HEK293 (cell line): ENCODE measurements around the gene FOXP4.

Source experiments
- CTCF ChIA-PET: fragments of 350-600 bp; formaldehyde crosslinking; extraction: SDS; loops from one replicate; lab custom pipeline; 2021; ENCODE audit warnings: antibody characterized with exemption; lab: Yijun Ruan, JAX
- POLR2A ChIA-PET: fragments of 300-600 bp; formaldehyde crosslinking; extraction: SDS; loops from one replicate; lab custom pipeline; 2020; ENCODE audit warnings: antibody characterized with exemption, inconsistent platforms; lab: Yijun Ruan, JAX
- H3K27ac ChIP-seq: fragments of 200-500 bp; sonication (Bioruptor generic); 2 replicates; pipeline ENCODE4 v1.5.1; 2014; ENCODE audit warnings: low read depth, low read length, control low read depth, inconsistent platforms; ENCODE audit errors: extremely low read depth
- H3K36me3 ChIP-seq, 2 experiments: fragments of 200-500 bp in 1 of 2; sonication (Bioruptor generic) in 1 of 2; 1 replicate in 1 of 2; 2 replicates in 1 of 2; pipeline ENCODE4 v1.5.1; 2014 to 2017; ENCODE audit warnings: inconsistent platforms in 2 of 2, low read length in 2 of 2; ENCODE audit not compliant: control insufficient read depth in 2 of 2, insufficient read depth in 1 of 2
- H3K4me1 ChIP-seq: fragments of 200-500 bp; sonication (Bioruptor generic); 2 replicates; pipeline ENCODE4 v1.5.1; 2014; ENCODE audit warnings: mild to moderate bottlenecking, low read length, inconsistent platforms; ENCODE audit not compliant: control insufficient read depth, insufficient read depth
- H3K4me3 ChIP-seq: 2 replicates; pipeline ENCODE4 v1.5.1; 2011; ENCODE audit warnings: low read depth, mild to moderate bottlenecking, control low read depth, low read length, moderate library complexity
- H3K9me3 ChIP-seq: fragments of 200-500 bp; sonication (Bioruptor generic); 2 replicates; pipeline ENCODE4 v1.5.1; 2014; ENCODE audit warnings: low read depth, low read length, inconsistent platforms; ENCODE audit not compliant: control insufficient read depth, insufficient read depth
- AEBP2 ChIP-seq: fragments of 450-650 bp; formaldehyde crosslinking; IDR thresholded peaks from 2 replicates; pipeline ENCODE4 v1.5.1; 2016; ENCODE audit warnings: missing biosample characterization, missing genetic modification characterization, borderline replicate concordance
- BCL11A ChIP-seq: fragments of 450-650 bp; formaldehyde crosslinking; IDR thresholded peaks from 2 replicates; pipeline ENCODE4 v1.5.1; 2016; ENCODE audit warnings: low read depth, missing biosample characterization, missing genetic modification characterization
- KLF1 ChIP-seq: fragments of 450-650 bp; formaldehyde crosslinking; IDR thresholded peaks from 2 replicates; pipeline ENCODE4 v1.5.1; 2016; ENCODE audit warnings: missing biosample characterization, missing genetic modification characterization
- PBX3 ChIP-seq: sonication (generic); formaldehyde crosslinking; IDR thresholded peaks from 2 replicates; pipeline ENCODE4 v1.8.1; 2022; ENCODE audit warnings: mild to moderate bottlenecking, moderate library complexity, missing genetic modification reagents
- PRDM1 ChIP-seq: fragments of 450-650 bp; formaldehyde crosslinking; IDR thresholded peaks from 2 replicates; pipeline ENCODE4; 2016; ENCODE audit warnings: missing biosample characterization, missing genetic modification characterization
- ZBTB10 ChIP-seq: fragments of 450-650 bp; formaldehyde crosslinking; IDR thresholded peaks from 2 replicates; pipeline ENCODE4 v1.5.1; 2016; ENCODE audit warnings: missing biosample characterization, missing genetic modification characterization
- ZBTB17 ChIP-seq: fragments of 450-650 bp; formaldehyde crosslinking; IDR thresholded peaks from 2 replicates; pipeline ENCODE4 v1.5.1; 2016; ENCODE audit warnings: missing biosample characterization, missing genetic modification characterization
- ZBTB8A ChIP-seq: fragments of 450-650 bp; formaldehyde crosslinking; IDR thresholded peaks from 2 replicates; pipeline ENCODE4 v1.5.1; 2016; ENCODE audit warnings: missing biosample characterization, missing genetic modification characterization
- ZFP37 ChIP-seq: fragments of 450-650 bp; formaldehyde crosslinking; IDR thresholded peaks from 2 replicates; pipeline ENCODE4 v1.5.1; 2016; ENCODE audit warnings: missing biosample characterization, missing genetic modification characterization
- ZIC2 ChIP-seq: fragments of 450-650 bp; formaldehyde crosslinking; IDR thresholded peaks from 2 replicates; pipeline ENCODE4 v1.5.1; 2016; ENCODE audit warnings: missing biosample characterization, missing genetic modification characterization
- ZNF10 ChIP-seq: fragments of 450-650 bp; formaldehyde crosslinking; IDR thresholded peaks from 2 replicates; pipeline ENCODE4 v1.5.1; 2017; ENCODE audit warnings: missing biosample characterization, missing genetic modification characterization
- ZNF114 ChIP-seq: fragments of 450-650 bp; formaldehyde crosslinking; IDR thresholded peaks from 2 replicates; pipeline ENCODE4 v1.5.0; 2017; ENCODE audit warnings: missing biosample characterization, missing genetic modification characterization
- ZNF132 ChIP-seq: fragments of 450-650 bp; formaldehyde crosslinking; IDR thresholded peaks from 2 replicates; pipeline ENCODE4 v1.5.1; 2017; ENCODE audit warnings: missing biosample characterization, missing genetic modification characterization, borderline replicate concordance
- ZNF202 ChIP-seq: fragments of 450-650 bp; formaldehyde crosslinking; IDR thresholded peaks from 2 replicates; pipeline ENCODE4 v1.5.1; 2016; ENCODE audit warnings: missing biosample characterization, missing genetic modification characterization, borderline replicate concordance
- ZNF398 ChIP-seq: fragments of 450-650 bp; formaldehyde crosslinking; IDR thresholded peaks from 2 replicates; pipeline ENCODE4 v1.5.1; 2017; ENCODE audit warnings: missing biosample characterization, missing genetic modification characterization
- ZNF658 ChIP-seq: fragments of 450-650 bp; formaldehyde crosslinking; IDR thresholded peaks from 2 replicates; pipeline ENCODE4; 2016; ENCODE audit warnings: missing biosample characterization, missing genetic modification characterization
- ZSCAN4 ChIP-seq: fragments of 450-650 bp; formaldehyde crosslinking; IDR thresholded peaks from 2 replicates; pipeline ENCODE4 v1.5.1; 2017; ENCODE audit warnings: missing biosample characterization, missing genetic modification characterization

FOXP4 gene

GRCh38 chr6:41638935-41639808 lies 93.0 kb downstream of the FOXP4 start (continued):
- TF ChIP-seq PBX3 (CRISPR knock-in tag) (no peak), AEBP2 (tag by site-specific recombination) (no peak), ZBTB8A (tag by site-specific recombination) (no peak), ZNF658 (tag by site-specific recombination) (no peak), ZNF132 (no peak), ZNF114 (tag by site-specific recombination) (no peak)

GRCh38 chr6:41639809-41640371 lies 93.7 kb downstream of the FOXP4 start:
- ChIA-PET CTCF (interaction anchor here (0.6 to 0.9 kb wide), 2 partner anchors 11 to 42 kb away, joined by 3 read pairs; no protein-coding TSS in a partner anchor), POLR2A (interaction anchor here (1.2 kb wide), 1 partner anchor 37 kb away, joined by 5 read pairs; no protein-coding TSS in a partner anchor)
- no peaks in the 10 kb centered on the region for H3K9me3 ChIP-seq
- H3K4me1 ChIP-seq: no peaks in the 10 kb centered on the region; the same call in 1 of the 2 replicates
- no peaks in the 10 kb centered on the region for H3K36me3 ChIP-seq
- no peak overlapping the region for H3K4me3 ChIP-seq
- TF ChIP-seq ZFP37: no peak
- peak; percentile 67 for TF ChIP-seq ZNF398 (tag by site-specific recombination)
- TF ChIP-seq ZIC2: peak; percentile 51
- no peak for TF ChIP-seq ZBTB10 (tag by site-specific recombination)
- TF ChIP-seq ZSCAN4 (tag by site-specific recombination): no peak
- no peak for TF ChIP-seq BCL11A (tag by site-specific recombination)
- TF ChIP-seq KLF1: no peak
- 0 out of 2 replicates have a peak, but pooled peaks have one; percentile 38 for TF ChIP-seq ZBTB17
- TF ChIP-seq PRDM1 (tag by site-specific recombination): peak; percentile 68; the same call in 1 of the 2 replicates
- TF ChIP-seq ZNF10: no peak
- TF ChIP-seq ZNF202 (tag by site-specific recombination): no peak
- no peak overlapping the region for H3K27ac ChIP-seq
